OCI-LY1 (cell line): ENCODE results near the gene SSBP3.

Source experiments
- H2AFZ ChIP-seq: fragments of 200-600 bp; sonication (generic), shearing (Covaris generic); 2 replicates; pipeline ENCODE4 v1.6.0; 2014; ENCODE audit warnings: antibody characterized with exemption, mild to moderate bottlenecking, low read length
- H3F3A ChIP-seq: fragments of 200-600 bp; sonication (generic), shearing (Covaris generic); 2 replicates; pipeline ENCODE4 v1.6.0; 2014; ENCODE audit warnings: mild to moderate bottlenecking, antibody characterized with exemption, low read length, moderate library complexity; ENCODE audit not compliant: insufficient read depth
- H3K27ac ChIP-seq: fragments of 200-600 bp; sonication (generic); 2 replicates; pipeline ENCODE4 v1.5.1; 2014; ENCODE audit warnings: low read length, mixed run types, mild to moderate bottlenecking, low read depth; ENCODE audit not compliant: poor library complexity, severe bottlenecking
- H3K27me3 ChIP-seq: fragments of 200-600 bp; sonication (generic); 2 replicates; pipeline ENCODE4 v1.6.0; 2014; ENCODE audit warnings: antibody characterized with exemption, mild to moderate bottlenecking, low read length, moderate library complexity; ENCODE audit not compliant: insufficient read depth
- H3K36me3 ChIP-seq: fragments of 200-600 bp; sonication (generic); 2 replicates; pipeline ENCODE4 v1.6.1; 2014; ENCODE audit warnings: mild to moderate bottlenecking, antibody characterized with exemption, low read length, moderate library complexity, mixed read lengths; ENCODE audit not compliant: insufficient read depth
- H3K4me1 ChIP-seq: fragments of 200-600 bp; sonication (generic); 2 replicates; pipeline ENCODE4 v1.5.1; 2014; ENCODE audit warnings: mild to moderate bottlenecking, low read length, moderate library complexity; ENCODE audit not compliant: insufficient read depth, severe bottlenecking
- H3K4me2 ChIP-seq: fragments of 200-600 bp; sonication (generic), shearing (Covaris generic); 2 replicates; pipeline ENCODE4 v1.6.1; 2014; ENCODE audit warnings: low read length
- H3K4me3 ChIP-seq: fragments of 200-600 bp; sonication (generic); 2 replicates; pipeline ENCODE4 v1.5.1; 2014; ENCODE audit warnings: low read length, low read depth, mild to moderate bottlenecking, mixed read lengths; ENCODE audit not compliant: poor library complexity, severe bottlenecking
- H3K79me2 ChIP-seq: fragments of 200-600 bp; shearing (Covaris generic); 2 replicates; pipeline ENCODE4 v1.6.1; 2016; ENCODE audit warnings: mixed run types, low read length, mixed read lengths; ENCODE audit not compliant: insufficient read depth
- H3K9ac ChIP-seq: fragments of 200-600 bp; sonication (generic), shearing (Covaris generic); 2 replicates; pipeline ENCODE4 v1.6.1; 2014; ENCODE audit warnings: mild to moderate bottlenecking, low read length, mixed read lengths
- H3K9me2 ChIP-seq: fragments of 200-600 bp; sonication (generic), shearing (Covaris generic); 2 replicates; pipeline ENCODE4 v1.6.1; 2014; ENCODE audit warnings: low read depth, mild to moderate bottlenecking, low read length, mixed read lengths
- H3K9me3 ChIP-seq: fragments of 200-600 bp; shearing (Covaris generic); 2 replicates; pipeline ENCODE4 v1.6.1; 2014; ENCODE audit warnings: low read length, mixed read lengths
- H4K20me1 ChIP-seq: fragments of 200-600 bp; sonication (generic), shearing (Covaris generic); 2 replicates; pipeline ENCODE4 v1.6.0; 2016; ENCODE audit warnings: mild to moderate bottlenecking, low read length; ENCODE audit not compliant: insufficient read depth
- CTCF ChIP-seq: fragments of 200-600 bp; sonication (generic), shearing (Covaris generic); IDR thresholded peaks from 2 replicates; pipeline ENCODE4 v1.5.1; 2017; ENCODE audit warnings: mild to moderate bottlenecking, antibody characterized with exemption, low read length, moderate library complexity, mixed read lengths
- EZH2 ChIP-seq: fragments of 200-600 bp; sonication (generic), shearing (Covaris generic); IDR thresholded peaks from 2 replicates; pipeline ENCODE4 v1.8.0; 2017; ENCODE audit warnings: borderline replicate concordance, mixed run types, mild to moderate bottlenecking, antibody characterized with exemption, low read length, moderate library complexity, mixed read lengths

The SSBP3 gene

GRCh38 chr1:54370287-54370989 is 35.8 kb downstream of the SSBP3 start:
- Histone ChIP-seq H3K36me3 (no peaks in the 10 kb centered on the region), H3K27ac (no peak overlapping the region), H3F3A (no peaks in the 10 kb centered on the region), H4K20me1 (no peaks in the 10 kb centered on the region), H3K79me2 (no peaks in the 10 kb centered on the region), H3K4me3 (no peak overlapping the region), H3K27me3 (no peaks in the 10 kb centered on the region), H3K9me2 (no peaks in the 10 kb centered on the region), H3K9ac (no peak overlapping the region), H3K9me3 (no peaks in the 10 kb centered on the region), H3K4me2 (no peak overlapping the region), H3K4me1 (peaks cover 15% of the 10 kb centered on the region), H2AFZ (no peak overlapping the region)
- no peak for TF ChIP-seq EZH2
- TF ChIP-seq CTCF: no peak

- no peaks in the 10 kb centered on the region for H3K9me3 ChIP-seq
- H3K9ac ChIP-seq: no peak overlapping the region
- H3K27ac ChIP-seq: no peak overlapping the region
- H4K20me1 ChIP-seq: no peaks in the 10 kb centered on the region
- H3K36me3 ChIP-seq: no peaks in the 10 kb centered on the region
- no peak overlapping the region for H3K4me3 ChIP-seq
- peaks cover 3% of the 10 kb centered on the region for H3K4me1 ChIP-seq
- TF ChIP-seq EZH2 (no peak), CTCF (no peak)
- no peak overlapping the region for H3K4me2 ChIP-seq
- H3F3A ChIP-seq: no peaks in the 10 kb centered on the region
- no peak overlapping the region for H2AFZ ChIP-seq
- H3K79me2 ChIP-seq: no peaks in the 10 kb centered on the region
- no peaks in the 10 kb centered on the region for H3K9me2 ChIP-seq
- H3K27me3 ChIP-seq: no peaks in the 10 kb centered on the region
Observed at GRCh38 chr1:54367613-54368012, 38.6 kb downstream of the SSBP3 start.

GRCh38 chr1:54365847-54366246 is 40.3 kb downstream of the SSBP3 start:
- Histone ChIP-seq H3K27ac (no peak overlapping the region), H3K9me2 (no peaks in the 10 kb centered on the region), H3K9me3 (no peaks in the 10 kb centered on the region), H3K36me3 (no peaks in the 10 kb centered on the region), H3F3A (no peaks in the 10 kb centered on the region), H3K27me3 (no peaks in the 10 kb centered on the region), H3K4me2 (no peak overlapping the region), H3K9ac (no peak overlapping the region), H3K4me3 (no peak overlapping the region), H4K20me1 (no peaks in the 10 kb centered on the region), H3K79me2 (no peaks in the 10 kb centered on the region), H3K4me1 (no peaks in the 10 kb centered on the region), H2AFZ (no peak overlapping the region)
- no peak for TF ChIP-seq CTCF
- TF ChIP-seq EZH2: no peak
